Stimulated activated CD4-positive, alpha-beta T cell treated with anti-CD3 and anti-CD28 coated beads, TNF-alpha, amount 100 ng/mL, for 24 hours (primary cell): Measurements from ENCODE around the gene RFTN1.

Source experiments
- DNase-seq, 3 experiments: peaks; one replicate each; pipeline ENCODE4 v3.0.0-alpha.2; 2020; ENCODE audit warnings: low read depth in 3 of 3

RFTN1 gene

DNA sequence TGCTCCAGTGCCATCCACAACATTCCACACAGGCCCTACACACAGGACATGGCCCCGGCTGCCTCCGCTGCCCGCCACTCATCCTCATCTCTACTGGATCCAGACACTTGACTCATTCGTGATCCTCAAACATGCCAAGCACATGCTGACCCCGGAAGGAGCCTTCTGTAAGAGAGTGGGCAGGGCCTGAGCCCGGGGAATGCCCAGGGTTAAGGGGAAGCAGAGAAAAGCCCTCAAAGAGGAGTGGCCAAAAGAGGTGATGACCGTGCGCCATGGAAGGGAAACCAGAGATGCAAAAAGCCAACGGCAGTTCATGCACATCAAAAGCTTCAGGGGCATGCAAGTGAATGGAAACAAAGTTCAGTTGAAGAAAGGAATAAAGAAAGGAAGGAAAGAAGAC is 46.1 kb downstream of the RFTN1 start:
- DNase-seq: peak in 2 of 3 experiments; percentile 20 to 54

GRCh38 chr3:16466822-16467221 is 46.7 kb downstream of the RFTN1 start:
- DNase-seq: no peak

DNA sequence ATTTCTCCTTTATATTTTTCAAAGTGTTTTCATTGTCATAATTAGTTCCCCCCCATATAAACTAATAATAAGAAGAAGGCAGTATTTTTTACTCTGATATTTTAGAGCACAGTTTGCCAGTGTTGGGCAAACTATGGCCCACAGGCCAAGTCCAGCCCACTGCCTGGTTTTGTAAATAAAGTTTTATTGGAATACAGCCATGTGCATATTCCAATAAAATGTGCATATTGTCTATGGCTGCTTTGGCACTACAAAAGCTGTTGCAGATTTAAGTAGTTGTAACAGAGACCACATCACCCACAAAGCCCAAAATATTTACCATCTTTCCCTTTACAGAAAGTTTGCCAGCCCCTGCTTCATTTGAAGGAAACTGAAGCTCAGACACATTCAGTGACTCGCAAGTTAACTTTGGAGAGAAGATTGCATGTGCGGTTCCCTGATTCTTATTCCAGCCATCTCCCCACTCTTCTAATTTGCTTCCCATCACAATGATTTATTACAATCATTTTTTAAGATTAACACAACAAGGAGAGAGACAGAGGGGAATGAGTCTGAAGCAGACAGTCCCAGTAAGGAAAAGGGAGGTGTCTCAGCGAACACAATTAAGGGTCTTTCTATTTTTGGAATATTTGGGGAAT is 48.9 kb downstream of the RFTN1 start:
- DNase-seq: no peak

GRCh38 chr3:16463914-16464313 is 49.6 kb downstream of the RFTN1 start:
- DNase-seq: no peak

GRCh38 chr3:16463119-16463518 is 50.4 kb downstream of the RFTN1 start:
- no peak for DNase-seq

DNA sequence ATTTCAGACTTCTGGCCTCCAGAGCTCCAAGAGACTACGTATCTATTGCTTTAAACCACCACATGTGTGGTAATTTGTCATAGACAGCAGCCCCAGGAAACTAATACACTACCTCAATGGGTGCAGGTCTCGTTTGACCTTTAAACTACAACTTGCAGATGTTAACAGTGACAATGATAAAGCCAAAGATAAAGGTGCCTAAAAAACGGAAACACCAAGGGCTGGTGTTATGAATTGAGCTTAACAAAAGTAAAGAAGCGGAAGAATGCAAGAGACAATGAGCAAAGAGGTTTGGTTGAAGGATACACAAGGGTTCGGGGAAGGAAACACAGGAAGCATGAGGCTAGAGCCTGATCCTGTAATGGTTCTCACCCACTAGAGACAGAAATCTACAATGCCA is 50.8 kb downstream of the RFTN1 start:
- DNase-seq: no peak

DNA sequence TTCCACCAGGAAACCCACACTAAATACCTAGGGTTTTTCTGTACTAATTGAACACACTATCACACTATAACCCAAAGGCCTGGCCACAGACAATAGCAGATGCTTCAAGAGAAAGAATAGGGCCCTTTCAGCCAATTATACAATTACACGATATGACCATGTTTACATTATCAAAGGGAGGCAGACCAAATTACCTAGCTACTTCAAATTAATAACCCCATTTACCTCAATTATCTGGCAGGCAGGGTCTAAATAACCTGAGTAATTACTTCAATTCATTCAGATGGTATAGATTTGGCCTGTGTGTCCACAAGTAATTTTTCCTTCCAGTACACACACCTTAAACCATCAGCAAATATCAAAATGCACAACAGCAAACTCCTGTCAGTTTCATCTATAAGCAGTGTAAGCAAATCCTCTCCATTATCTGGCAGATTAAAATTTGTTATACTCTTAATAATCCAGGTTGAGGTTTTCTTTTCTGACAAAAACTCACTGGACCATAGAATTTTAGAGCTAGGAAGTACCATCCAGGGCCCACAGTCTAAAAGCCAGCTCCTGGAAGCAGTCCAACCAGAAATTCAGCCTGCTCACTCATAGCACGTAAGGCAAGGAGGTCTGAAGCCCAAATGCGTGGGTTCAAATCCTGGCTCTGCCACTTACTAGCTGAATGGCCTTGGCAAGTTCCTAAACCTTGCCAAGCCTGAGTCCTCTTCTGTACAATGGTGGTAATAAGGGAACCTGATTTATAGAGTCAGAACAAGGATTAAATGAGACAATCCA is 51.8 kb downstream of the RFTN1 start:
- DNase-seq: no peak

DNA sequence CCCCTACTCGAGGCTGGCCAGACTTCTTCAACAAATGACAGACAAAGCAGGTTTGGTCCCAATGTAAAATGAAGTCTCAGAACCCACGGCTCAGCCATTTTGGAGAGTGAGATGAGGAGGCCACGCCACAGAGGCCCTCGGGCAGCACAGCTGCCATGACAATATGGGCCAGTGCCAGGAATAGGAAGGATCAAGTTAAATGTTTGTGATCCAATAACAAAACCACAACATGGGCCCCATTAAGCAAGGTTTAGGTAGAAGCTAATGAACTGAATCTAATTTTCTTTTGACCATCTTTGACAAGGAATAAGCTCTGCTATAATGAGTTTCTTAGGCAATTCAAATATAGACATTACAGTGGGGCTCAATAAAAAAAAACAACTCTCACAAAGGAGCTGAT is 52.6 kb downstream of the RFTN1 start:
- DNase-seq: no peak

GRCh38 chr3:16460273-16460672 is 53.2 kb downstream of the RFTN1 start:
- DNase-seq: no peak

DNA sequence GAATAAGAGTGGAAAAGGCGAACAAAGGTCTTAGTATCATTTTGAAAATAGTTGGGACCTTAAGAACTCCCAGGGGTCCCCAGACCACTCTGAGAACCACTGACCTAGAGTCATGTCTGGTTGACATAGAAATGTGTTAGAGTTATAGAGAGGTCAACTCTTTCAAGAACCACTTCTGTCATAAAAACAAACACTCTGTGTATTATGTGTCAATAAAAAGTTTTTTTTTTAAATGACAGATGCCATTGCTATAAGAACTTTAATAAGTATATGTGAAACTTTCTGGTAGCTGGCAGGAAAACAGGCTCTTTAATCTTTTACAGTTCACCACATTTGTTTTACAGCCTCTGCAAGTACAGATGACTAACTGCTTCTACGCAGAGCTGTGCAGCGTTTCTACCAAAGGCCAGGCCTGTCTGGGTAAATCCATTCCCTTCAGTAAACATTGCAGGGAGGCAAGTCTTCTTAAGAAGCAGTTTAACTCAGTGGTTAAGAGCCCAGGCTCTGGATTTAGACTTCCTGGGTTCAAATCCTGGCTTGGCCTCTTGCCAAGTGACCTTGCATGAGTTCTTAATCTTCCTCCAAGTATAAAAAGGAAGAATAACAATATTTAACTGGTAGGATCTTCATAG is 56.6 kb downstream of the RFTN1 start:
- DNase-seq: no peak

GRCh38 chr3:16455966-16456365 is 57.5 kb downstream of the RFTN1 start:
- no peak for DNase-seq

DNA sequence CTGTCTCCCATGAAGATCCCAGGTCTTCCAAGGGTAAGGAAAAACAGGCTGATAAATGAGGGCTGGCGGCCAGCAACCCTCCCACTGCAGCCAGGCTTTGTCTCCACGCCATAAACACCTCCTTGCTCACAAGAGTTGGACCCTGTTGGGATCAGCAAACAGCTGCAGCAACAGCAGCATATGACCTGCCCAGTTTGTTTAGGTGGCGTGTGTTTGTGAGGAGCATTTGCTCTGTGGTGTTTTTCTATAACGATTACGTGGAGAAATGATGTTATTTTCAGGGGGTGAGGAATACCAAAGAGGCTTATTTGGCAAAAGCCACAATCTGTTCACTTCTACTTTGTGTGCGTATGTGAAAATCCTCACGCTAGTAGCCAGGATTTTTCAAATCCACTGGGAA is 58.5 kb downstream of the RFTN1 start:
- DNase-seq: no peak

DNA sequence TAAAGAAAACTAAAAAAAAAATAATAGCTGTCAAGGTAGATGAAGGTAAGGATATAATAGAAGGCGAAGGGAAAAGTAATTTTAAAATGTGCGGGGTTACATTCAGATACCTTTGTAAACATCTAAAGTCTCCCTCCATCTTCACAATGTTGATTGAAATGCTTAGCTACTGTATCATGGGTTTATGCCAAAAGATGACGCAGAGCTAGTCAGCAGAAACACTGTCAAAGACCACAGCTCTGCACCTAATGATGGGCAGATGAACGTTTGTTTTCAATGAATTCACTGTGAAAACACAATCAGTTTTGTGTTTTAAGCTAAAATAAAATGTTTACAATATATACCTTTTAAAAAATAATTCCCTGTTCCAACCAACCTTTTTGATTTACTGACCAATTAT is 61.2 kb downstream of the RFTN1 start:
- no peak for DNase-seq

DNA sequence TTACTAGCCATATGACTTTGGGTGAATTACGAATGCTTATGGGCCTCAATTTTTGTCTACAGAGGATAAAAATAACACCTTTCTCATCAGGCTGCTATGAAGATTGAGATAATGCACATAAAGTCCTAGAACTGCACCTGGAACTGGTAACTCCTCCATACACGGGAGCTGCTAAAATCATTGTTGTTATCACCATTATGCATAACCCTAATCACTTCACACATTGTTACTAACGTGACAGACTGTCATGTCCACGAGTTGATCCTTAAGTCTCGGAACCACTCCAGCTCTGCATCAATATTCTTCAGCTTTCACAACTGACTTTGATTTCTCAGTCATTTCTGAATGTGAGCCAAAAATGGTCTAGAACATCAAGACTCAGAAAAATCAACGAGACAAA is 64.1 kb downstream of the RFTN1 start:
- no peak for DNase-seq

DNA sequence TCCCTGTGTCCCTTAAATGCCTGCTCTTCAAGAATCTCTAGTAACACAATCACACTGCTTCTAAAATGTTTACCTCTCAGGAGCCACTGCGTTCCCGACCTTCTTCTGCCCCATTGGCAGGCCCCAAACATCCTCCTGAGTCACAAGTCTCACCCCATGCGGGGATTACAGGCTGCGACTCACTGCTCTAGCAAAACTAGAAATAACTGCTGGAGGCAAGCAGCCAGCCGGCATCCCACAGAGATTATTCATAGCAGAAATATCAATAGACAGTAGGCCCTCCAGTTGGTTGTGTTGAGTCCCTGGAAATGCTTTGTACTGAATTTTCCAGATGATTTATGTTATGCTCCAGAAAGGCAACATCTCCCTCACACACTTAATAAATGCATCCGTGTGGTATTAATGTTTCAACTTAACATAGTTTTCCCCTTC is 64.8 kb downstream of the RFTN1 start:
- DNase-seq: peak in 2 of 3 experiments; percentile 20 to 43

DNA sequence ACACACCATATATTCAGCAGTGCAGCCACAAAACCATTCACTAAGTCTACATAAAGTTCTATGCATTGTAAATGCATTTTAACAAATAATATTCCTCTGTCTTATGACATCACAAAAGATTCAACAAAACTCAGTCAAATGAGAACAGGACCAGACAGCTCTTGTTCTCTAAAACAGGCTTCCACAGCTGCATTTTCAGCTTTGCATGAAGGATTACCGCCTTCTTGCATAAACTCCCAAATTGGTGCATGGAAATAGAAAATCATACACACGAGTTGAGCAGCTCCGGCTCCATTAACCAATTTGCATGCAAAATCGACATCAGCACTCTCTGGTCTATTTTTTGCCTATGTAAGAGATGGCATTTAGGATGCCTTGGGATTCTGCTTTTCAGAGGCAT is 66.4 kb downstream of the RFTN1 start:
- no peak for DNase-seq

DNA sequence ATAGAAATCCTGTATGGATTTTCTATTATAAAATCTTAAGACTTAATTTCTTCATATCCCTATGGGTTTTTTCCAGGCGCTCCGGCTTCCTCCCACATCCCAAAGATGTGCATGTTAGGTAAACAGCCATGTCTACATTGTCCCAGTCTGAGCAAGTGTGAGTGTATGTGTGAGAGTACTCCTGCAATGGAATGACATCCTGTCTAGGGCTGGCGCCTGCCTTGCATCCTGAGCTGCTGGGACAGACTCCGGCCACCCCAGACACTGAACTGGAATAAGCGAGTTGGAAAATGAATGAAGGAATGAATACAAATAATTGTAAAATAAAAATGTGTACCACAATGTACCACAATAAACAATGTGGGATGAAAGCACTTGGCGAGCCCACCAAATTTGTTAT is 69.2 kb downstream of the RFTN1 start:
- DNase-seq: no peak

GRCh38 chr3:16442730-16443129 is 70.8 kb downstream of the RFTN1 start:
- no peak for DNase-seq

DNA sequence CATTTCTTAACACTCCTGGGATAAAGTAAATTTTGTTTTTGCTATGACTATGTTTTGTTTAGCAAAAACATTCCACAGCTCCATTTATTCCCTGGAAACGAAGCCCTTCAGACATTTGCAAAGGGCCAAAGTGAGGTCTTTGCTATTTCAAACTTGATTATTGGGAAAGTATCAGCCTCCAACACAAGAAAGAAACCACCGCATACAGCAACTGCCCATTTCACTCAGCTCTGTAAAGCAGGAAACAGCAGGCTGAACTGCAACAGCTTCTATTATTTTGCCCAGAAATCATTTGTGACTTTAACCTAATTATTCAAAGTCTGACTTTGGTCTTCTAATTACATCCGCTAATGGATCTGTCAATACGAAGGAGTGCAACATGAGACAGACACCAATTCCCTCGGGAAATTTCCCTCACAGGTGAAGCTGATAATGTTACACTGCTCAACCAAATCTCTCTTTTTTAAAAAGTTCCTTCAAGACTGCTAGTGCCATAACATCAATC is 72.1 kb downstream of the RFTN1 start:
- no peak for DNase-seq

- no peak for DNase-seq
These were observed 73.4 kb downstream of the RFTN1 start for GRCh38 chr3:16439848-16440708.

DNA sequence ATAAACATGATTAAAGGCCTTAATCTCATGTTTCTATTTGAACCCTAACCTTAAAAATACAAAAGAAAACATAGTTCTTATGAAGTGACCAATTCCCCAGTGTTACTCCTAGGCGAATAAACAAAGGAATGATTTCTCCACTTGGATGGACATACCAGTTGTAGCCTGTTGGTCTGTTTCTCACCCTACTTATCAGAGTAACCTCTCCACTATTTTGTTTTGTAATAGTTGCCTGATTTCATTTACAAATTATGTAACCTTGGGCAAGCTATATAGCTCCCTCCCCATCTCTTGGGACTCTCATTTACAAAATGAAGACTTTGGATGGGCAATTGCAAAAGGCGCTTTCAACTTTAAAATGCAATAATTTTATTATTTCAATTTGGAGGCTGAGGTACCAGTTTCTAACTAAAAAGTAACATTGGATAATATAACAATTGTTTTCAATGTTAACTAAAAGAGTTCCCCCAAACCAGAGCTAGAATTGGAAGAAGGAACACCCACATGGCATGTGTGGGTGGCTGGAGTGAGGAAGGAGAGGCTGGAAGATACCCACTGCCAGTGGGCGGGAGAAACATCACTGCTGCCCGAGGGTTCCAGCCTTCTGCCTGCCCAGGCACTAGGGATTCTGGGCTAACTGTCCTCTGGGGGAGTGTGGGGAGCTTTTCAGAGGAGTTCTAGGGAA is 74.2 kb downstream of the RFTN1 start:
- no peak for DNase-seq
